Measurements from ENCODE around the gene FAM229A. TPM values are rescaled to one million over a fixed set of nuclear protein-coding genes. Genes with fewer than 3 reads are reported as not detected.

Gene FAM229A
- total RNA-seq, 3 donors from 2014 or later (not counting 1 experiment from before 2014, with no cell fraction given): 18.3 to 23.5 (median 21.0) TPM

- H3K36me3 Mint-ChIP-seq: peaks cover 11% of the 10 kb centered on the region
- 99% methylated on average over 12 of the region's 12 CpGs for WGBS (ENCODE audit: insufficient coverage)
- no peak for DNase-seq
- no peak overlapping the region for H3K27ac Mint-ChIP-seq
- H3K4me1 Mint-ChIP-seq: peaks cover 18 to 23% of the 10 kb centered on the region in 2 donors
- Histone ChIP-seq H3K27ac (ENCODE audit: low read length) (no peak overlapping the region), H3K9me3 (ENCODE audit: control insufficient read depth, insufficient read depth, low read length) (no peaks in the 10 kb centered on the region), H3K4me1 (ENCODE audit: control insufficient read depth, insufficient read depth, low read length) (peaks cover 10% of the 10 kb centered on the region), H3K36me3 (ENCODE audit: control insufficient read depth, insufficient read depth, low read length) (peaks cover 73% of the 10 kb centered on the region), H3K27me3 (ENCODE audit: control insufficient read depth, insufficient read depth, low read length) (no peaks in the 10 kb centered on the region), H3K4me3 (ENCODE audit: low read length) (no peak overlapping the region)
- ATAC-seq: no peak
- H3K4me3 Mint-ChIP-seq: no peak overlapping the region
- no peaks in the 10 kb centered on the region for H3K27me3 Mint-ChIP-seq (ENCODE audit: low read depth in 2 of 2)
- no peak for TF ChIP-seq CTCF (IDR thresholded peaks at IDR 0.05)
- intact Hi-C loops (cut with micrococcal nuclease): no loop called here
- H3K9me3 Mint-ChIP-seq: no peaks in the 10 kb centered on the region
Observed at GRCh38 chr1:32330558-32331151, 31.6 kb downstream of the FAM229A start.

DNA sequence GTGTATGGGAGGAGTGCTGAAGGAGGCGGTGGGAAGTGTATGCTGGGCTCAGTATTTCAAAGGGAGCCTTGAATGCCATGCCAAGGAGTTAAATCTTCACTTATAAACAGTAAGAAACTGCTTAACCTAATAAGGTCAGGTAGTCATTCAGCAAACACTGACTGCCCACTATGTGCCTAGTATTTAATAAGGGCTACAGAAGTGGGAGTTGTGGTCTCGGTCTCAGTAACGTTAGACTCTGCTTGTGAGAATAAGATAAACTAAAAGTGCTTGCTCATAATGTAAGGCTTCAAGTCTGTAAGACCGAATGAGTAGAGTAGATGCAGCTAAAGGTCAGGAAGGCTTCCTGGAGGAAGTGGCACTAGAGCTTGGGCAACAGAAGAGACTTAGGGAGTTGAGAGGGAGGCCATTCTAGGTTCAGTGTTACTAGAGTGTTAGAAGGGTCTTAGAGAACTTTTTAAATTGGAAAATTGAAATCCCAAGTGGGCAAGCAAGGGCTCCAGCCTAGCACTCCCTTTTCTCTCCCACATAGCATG is 32.3 kb downstream of the FAM229A start:
- ATAC-seq: no peak
- no peak for DNase-seq
- 91% methylated on average over 4 of the region's 4 CpGs for WGBS (ENCODE audit: insufficient coverage)
- H3K36me3 Mint-ChIP-seq: peaks cover 11% of the 10 kb centered on the region
- no peaks in the 10 kb centered on the region for H3K27me3 Mint-ChIP-seq (ENCODE audit: low read depth in 2 of 2)
- no peaks in the 10 kb centered on the region for H3K9me3 Mint-ChIP-seq
- no peaks in the 10 kb centered on the region for H3K27me3 ChIP-seq (ENCODE audit: control insufficient read depth, insufficient read depth, low read length)
- no peaks in the 10 kb centered on the region for H3K9me3 ChIP-seq (ENCODE audit: control insufficient read depth, insufficient read depth, low read length)
- H3K27ac ChIP-seq (ENCODE audit: low read length): no peak overlapping the region
- intact Hi-C loops (cut with micrococcal nuclease): no loop called here
- H3K4me3 Mint-ChIP-seq: no peak overlapping the region
- H3K4me1 Mint-ChIP-seq: peaks cover 21% of the 10 kb centered on the region in 2 donors
- peak overlapping the region in 1 of 2 donors; percentile 51 for H3K27ac Mint-ChIP-seq
- no peak for TF ChIP-seq CTCF (IDR thresholded peaks at IDR 0.05)
- no peak overlapping the region for H3K4me3 ChIP-seq (ENCODE audit: low read length)
- peaks cover 9% of the 10 kb centered on the region for H3K4me1 ChIP-seq (ENCODE audit: control insufficient read depth, insufficient read depth, low read length)
- peaks cover 76% of the 10 kb centered on the region for H3K36me3 ChIP-seq (ENCODE audit: control insufficient read depth, insufficient read depth, low read length)

- H3K4me3 ChIP-seq (ENCODE audit: low read length): no peak overlapping the region
- H3K27ac ChIP-seq (ENCODE audit: low read length): no peak overlapping the region
- no peak for DNase-seq
- no peak overlapping the region for H3K27ac Mint-ChIP-seq
- H3K4me1 ChIP-seq (ENCODE audit: control insufficient read depth, insufficient read depth, low read length): peaks cover 16% of the 10 kb centered on the region
- H3K36me3 Mint-ChIP-seq: peaks cover 11% of the 10 kb centered on the region
- no peak overlapping the region for H3K4me3 Mint-ChIP-seq
- no peaks in the 10 kb centered on the region for H3K9me3 ChIP-seq (ENCODE audit: control insufficient read depth, insufficient read depth, low read length)
- H3K36me3 ChIP-seq (ENCODE audit: control insufficient read depth, insufficient read depth, low read length): peaks cover 68% of the 10 kb centered on the region
- peaks cover 12 to 19% of the 10 kb centered on the region in 2 donors for H3K4me1 Mint-ChIP-seq
- TF ChIP-seq CTCF (IDR thresholded peaks at IDR 0.05): no peak
- intact Hi-C loops (cut with micrococcal nuclease): no loop called here
- no peak for ATAC-seq
- WGBS (ENCODE audit: insufficient coverage): 99% methylated on average over 11 of the region's 11 CpGs
- H3K27me3 ChIP-seq (ENCODE audit: control insufficient read depth, insufficient read depth, low read length): no peaks in the 10 kb centered on the region
- no peaks in the 10 kb centered on the region for H3K27me3 Mint-ChIP-seq (ENCODE audit: low read depth in 2 of 2)
- no peaks in the 10 kb centered on the region for H3K9me3 Mint-ChIP-seq
Observed at GRCh38 chr1:32327204-32327603, 35.1 kb downstream of the FAM229A start.

All from natural killer cell (primary cell).